Measurements from ENCODE around the gene CD247.

CD247 gene

DNA sequence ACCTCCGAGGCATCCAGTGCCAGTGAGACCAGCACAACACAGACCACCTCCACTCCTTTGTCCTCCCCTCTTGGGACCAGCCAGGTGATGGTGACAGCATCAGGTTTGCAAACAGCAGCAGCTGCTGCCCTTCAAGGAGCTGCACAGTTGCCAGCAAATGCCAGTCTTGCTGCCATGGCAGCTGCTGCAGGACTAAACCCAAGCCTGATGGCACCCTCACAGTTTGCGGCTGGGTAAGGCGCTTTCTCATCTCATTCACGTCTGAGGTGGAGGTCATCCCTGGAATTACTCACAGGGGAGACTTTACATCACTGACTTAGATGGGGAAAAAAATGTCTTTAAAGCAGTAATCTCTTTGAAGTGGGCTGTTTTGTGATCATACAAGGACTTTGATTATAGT lies 106.3 kb downstream of the CD247 start:
- DNase-seq (ENCODE audit: low spot score), result no peak

DNA sequence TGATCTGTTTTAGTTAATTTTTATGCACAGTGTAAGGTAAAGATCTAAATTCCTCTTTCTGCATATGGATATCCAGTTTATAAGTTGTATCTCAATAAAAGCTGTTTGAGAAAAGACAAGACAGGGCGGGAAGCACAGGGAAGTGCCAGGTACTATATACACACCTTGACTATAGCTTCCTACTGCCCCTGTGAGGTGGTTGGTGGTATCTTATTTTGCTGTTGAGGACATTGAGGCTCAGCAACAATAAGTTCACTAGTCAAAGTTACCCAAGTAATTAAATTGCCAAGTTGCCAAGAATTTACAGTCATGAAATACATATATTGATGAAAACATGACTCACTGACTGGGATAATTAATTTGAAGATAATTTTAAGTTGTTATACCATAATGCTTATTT lies 109.1 kb downstream of the CD247 start:
- peak; percentile 49 for DNase-seq (ENCODE audit: low spot score)

DNA sequence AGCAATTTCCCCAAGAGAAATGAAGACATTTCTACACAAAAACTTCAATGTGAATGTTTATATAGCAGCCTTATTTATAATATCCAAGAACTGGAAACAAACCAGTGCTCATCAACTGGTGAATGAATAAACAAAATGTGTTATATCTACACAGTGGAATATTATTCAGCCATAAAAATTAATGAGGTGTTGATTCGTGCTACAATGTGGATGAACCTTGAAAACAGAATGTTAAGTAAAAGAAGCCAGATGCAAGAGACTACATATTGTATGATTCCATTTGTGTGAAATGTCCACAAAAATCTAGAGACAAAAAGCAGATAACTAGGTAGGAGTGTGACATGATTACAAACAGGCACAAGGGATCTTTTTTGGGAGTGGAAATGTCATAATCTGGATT lies 110.0 kb downstream of the CD247 start:
- DNase-seq (ENCODE audit: low spot score), result no peak

DNA sequence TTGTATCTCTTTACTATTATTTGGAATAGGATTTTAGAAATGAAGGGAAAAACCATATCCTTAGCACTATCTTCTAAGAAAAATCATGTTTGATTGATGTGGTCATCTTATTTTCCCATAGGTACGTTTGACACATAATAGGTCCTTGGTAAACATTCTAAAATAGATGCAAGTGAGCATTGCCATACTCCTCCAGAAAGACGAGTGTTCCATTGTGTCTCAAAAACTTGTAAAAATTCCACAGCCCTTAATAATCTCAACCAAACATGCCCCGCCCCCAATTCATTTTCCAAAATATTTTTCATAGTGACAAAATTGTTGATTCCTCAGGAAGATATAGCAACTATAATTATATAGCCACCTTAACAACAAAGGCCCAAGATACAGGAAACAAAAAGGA lies 113.4 kb downstream of the CD247 start:
- no peak for DNase-seq (ENCODE audit: low spot score)

DNA sequence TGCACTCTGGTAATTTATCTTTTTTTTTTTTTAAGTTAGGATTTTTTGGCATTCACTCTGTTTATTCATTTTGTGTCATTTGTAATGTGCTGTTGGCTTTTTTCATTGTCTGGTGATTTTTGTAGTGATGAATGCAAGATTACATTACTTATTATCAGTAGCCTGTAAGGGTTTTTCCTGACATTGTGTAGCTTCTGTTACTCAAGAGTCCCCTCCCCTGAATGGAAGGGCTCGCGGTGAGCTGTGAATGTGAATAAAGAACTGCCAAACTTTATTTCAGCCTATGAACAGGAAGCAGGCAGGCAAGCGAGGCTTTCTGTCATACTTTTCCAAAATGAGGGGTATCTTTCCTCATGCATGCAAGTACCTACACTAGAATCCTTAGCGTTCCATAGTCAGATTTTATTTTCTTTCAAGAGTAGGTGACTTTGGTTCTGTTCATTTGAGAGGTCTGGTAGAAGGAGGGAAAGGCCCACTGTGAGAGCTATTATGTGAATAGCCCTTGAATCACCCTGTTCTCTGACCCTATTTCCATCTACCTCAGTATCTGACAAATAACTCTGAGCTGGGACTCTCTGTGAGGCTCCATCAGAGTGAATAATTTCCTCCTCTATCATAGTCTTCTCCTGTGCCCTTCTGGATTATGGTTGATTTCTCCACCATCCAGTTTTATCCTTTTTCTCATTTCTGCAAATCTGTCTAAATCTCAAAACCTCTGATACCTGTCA lies 114.0 kb downstream of the CD247 start:
- no peak for DNase-seq (ENCODE audit: low spot score)

DNA sequence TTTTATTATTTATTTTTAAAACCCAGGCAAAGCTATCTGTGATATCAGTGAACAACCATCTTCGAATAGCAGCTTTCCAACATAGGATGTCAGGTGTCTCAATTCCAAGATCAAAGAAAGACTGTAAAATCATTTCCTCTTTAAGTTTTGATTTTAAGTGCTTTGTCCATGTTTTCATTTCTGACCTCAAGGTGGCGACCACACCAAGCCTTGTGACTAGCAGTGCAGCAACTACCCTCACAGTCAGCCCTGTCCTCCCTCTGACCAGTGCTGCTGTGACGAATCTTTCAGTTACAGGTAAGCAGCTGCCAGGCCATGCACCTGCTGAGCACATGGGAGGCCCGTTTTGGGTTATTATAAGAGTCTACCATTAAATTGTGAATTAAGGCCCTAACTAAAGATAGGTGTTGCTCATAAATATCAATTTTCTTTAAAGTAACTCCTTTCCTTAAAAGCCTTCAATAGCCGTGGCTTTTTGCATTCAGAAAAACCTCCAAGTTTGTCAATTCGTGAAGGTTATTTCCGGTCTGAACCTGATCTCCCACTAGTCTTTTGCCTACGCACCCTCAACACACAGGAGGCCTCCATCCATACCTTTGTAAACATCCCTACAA lies 117.0 kb downstream of the CD247 start:
- peak; percentile 80 for DNase-seq (ENCODE audit: low spot score)

DNA sequence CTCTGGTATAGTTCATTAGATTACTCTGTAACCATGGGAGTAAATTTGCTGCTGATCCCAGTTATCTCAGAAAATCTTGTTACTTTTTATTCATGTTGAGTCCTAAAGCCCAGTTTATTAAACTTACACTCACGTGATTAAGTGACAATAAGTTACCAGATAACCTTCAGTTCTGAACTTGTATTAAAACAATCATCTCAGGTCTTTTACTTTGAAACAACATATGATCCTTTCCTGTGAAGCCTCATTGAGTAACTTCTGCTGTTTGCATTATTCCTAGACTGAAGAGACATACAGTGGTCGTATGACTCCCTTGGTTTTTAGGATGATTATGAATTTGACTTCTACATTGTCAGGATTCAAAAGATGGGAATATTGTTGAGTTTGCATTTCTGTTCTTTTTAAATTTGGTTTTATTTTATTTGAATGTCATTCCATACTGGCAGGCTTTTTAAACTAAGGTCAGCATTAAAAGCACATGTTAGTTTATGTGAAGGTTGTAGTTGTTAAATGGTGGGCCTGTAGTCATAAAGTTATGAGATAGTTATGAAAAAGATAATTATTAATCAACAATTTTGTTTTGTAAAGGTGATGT lies 117.9 kb downstream of the CD247 start:
- DNase-seq (ENCODE audit: low spot score), result no peak

DNA sequence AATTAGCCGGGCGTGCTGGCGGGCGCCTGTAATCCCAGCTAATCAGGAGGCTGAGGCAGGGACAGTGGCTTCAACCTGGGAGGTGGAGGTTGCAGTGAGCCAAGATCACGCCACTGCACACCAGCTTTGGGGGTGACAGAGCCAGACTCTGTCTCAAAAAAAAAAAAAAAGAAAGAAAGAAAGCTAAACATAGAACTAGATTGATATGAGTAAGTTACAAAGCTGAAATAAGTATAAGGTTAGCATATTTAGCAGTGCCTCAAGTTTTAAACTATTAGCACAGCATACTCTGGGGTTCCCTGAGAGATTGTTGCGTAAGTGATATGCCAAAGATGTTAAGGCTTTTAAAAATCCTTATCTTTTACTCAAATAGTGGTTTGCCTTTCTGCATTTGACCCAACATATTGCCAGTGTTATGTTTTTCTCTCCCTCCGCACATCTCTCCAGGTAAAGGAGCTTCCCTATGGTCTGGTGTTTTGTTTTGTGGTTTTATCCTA lies 126.1 kb downstream of the CD247 start:
- no peak for DNase-seq (ENCODE audit: low spot score)

DNA sequence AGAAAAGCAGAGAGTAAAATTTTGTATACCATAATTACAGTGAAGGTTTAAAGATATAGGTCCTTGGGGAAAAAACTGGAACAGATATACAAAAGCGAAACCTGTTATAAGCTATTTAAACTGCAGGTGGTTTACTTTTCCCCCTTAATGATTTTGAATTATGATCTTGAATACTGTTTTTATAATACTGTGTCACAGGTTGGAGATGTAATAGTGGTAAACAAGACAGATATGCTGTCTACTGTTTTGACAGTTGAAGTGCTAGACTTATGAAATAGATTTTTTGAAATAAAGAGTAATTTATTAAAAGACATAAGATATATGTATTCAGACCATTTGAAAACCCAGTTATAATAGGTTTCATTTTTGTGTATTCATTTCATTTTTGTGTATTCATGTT lies 129.4 kb downstream of the CD247 start:
- no peak for DNase-seq (ENCODE audit: low spot score)

DNA sequence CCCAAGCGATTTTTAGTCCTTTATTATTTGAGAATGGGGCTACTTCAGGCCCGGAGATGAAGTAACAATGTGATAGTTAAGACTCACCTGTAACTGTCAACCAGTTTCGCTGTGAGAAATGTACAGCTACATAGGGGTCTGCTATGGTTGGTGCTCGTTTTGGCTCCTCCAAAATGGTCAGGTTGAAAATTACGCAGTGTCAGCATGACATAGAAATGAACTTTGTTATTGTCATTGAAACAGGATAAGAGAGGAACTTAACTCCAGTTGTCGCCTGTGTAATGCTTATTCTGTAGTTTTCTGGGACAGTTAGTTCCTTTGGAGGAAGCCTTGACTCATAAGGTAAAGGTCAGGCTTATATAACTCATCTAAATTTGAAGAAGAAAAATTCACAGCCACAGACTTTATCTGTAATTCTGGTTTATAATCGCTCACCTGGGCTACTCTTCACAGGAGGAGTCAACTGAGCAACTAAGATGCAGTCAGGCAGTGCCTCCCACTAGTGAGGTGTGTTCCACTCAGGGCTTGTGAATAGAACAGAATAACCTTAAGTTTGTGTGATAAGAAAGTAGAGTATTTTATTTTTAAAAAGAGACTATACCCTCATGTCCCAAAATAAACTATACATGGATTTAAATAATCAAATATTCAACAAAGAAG lies 130.9 kb downstream of the CD247 start:
- no peak for DNase-seq (ENCODE audit: low spot score)
